Measurements from ENCODE around the gene SLC35F2. TPM values are rescaled to one million over a fixed set of nuclear protein-coding genes. Genes with fewer than 3 reads are reported as not detected.

The SLC35F2 gene
- total RNA-seq, 1 donor from 2014 or later, result 13.3 TPM

- no peak for TF ChIP-seq POLR2A (IDR thresholded peaks at IDR 0.05)
- no peak for TF ChIP-seq CTCF (IDR thresholded peaks at IDR 0.05)
- TF ChIP-seq POLR2AphosphoS5 (IDR thresholded peaks at IDR 0.05; ENCODE audit: insufficient read depth in 1 of 2, low read depth in 1 of 2), result no peak
- Histone ChIP-seq H3K4me1 (no peaks in the 10 kb centered on the region), H3K4me3 (no peak overlapping the region), H3K9me3 (no peaks in the 10 kb centered on the region), H3K36me3 (no peaks in the 10 kb centered on the region), H3K27ac (no peak overlapping the region), H3K27me3 (no peaks in the 10 kb centered on the region)
- intact Hi-C loops (cut with DNase I), result no loop called here
- no peak for DNase-seq (ENCODE audit: extremely low spot score in 2 of 2)
Measured at GRCh38 chr11:107741044-107741823, 117.4 kb downstream of the SLC35F2 start.

Other genes starting within 250 kb of the SLC35F2 start
- not detected for gene SLN, start 146.7 kb downstream of the SLC35F2 start, total RNA-seq
- 1.7 TPM for gene RAB39A, start 69.7 kb upstream of the SLC35F2 start, total RNA-seq
- 31.2 TPM for gene CUL5, start 150.1 kb upstream of the SLC35F2 start, total RNA-seq

Measured in vagina (tissue), 2 donors.